KOPT-K1 (cell line): ENCODE data around the gene S1PR5.
"Not testable (repeated sequence)": the region's sequence is repeated elsewhere in the genome, so short reads cannot be mapped to it uniquely, and the experiment has no call there.

Source experiments
- H3K27ac ChIP-seq: fragments of 200-600 bp; sonication (generic); 2 replicates; pipeline ENCODE4 v1.5.1; 2016; ENCODE audit warnings: antibody characterized with exemption, mild to moderate bottlenecking, low read depth, low read length; ENCODE audit not compliant: poor library complexity, severe bottlenecking
- H3K36me3 ChIP-seq: fragments of 200-600 bp; sonication (generic); 2 replicates; pipeline ENCODE4 v1.5.1; 2017; ENCODE audit warnings: antibody characterized with exemption, mild to moderate bottlenecking, low read length, moderate library complexity; ENCODE audit not compliant: insufficient read depth
- H3K9me3 ChIP-seq: fragments of 200-600 bp; sonication (generic); 2 replicates; pipeline ENCODE4 v1.5.1; 2017; ENCODE audit warnings: antibody characterized with exemption, low read length, mild to moderate bottlenecking; ENCODE audit not compliant: insufficient read depth, poor library complexity, severe bottlenecking

Gene S1PR5

GRCh38 chr19:10533646-10534386, 16.6 kb upstream of the S1PR5 start:
- no peaks in the 10 kb centered on the region for H3K9me3 ChIP-seq
- no peak overlapping the region for H3K27ac ChIP-seq
- no peaks in the 10 kb centered on the region for H3K36me3 ChIP-seq

GRCh38 chr19:10532457-10532856, 15.2 kb upstream of the S1PR5 start:
- no peaks in the 10 kb centered on the region for H3K9me3 ChIP-seq
- no peaks in the 10 kb centered on the region for H3K36me3 ChIP-seq
- no peak overlapping the region for H3K27ac ChIP-seq

GRCh38 chr19:10526887-10527286, 9.6 kb upstream of the S1PR5 start:
- H3K27ac ChIP-seq, H3K36me3 ChIP-seq, H3K9me3 ChIP-seq: not testable (repeated sequence)

GRCh38 chr19:10525636-10526035, 8.4 kb upstream of the S1PR5 start:
- no peaks in the 10 kb centered on the region for H3K36me3 ChIP-seq
- no peaks in the 10 kb centered on the region for H3K9me3 ChIP-seq
- no peak overlapping the region for H3K27ac ChIP-seq

- no peaks in the 10 kb centered on the region for H3K9me3 ChIP-seq
- no peaks in the 10 kb centered on the region for H3K36me3 ChIP-seq
- no peak overlapping the region for H3K27ac ChIP-seq
These were observed 5.9 kb upstream of the S1PR5 start for GRCh38 chr19:10523135-10523636.

GRCh38 chr19:10521461-10522171, 4.4 kb upstream of the S1PR5 start:
- Histone ChIP-seq H3K36me3 (no peaks in the 10 kb centered on the region), H3K27ac (no peak overlapping the region), H3K9me3 (no peaks in the 10 kb centered on the region)

GRCh38 chr19:10520652-10521318, 3.5 kb upstream of the S1PR5 start:
- no peaks in the 10 kb centered on the region for H3K9me3 ChIP-seq
- no peak overlapping the region for H3K27ac ChIP-seq
- no peaks in the 10 kb centered on the region for H3K36me3 ChIP-seq

GRCh38 chr19:10519421-10519820, 2.2 kb upstream of the S1PR5 start:
- Histone ChIP-seq H3K36me3 (no peaks in the 10 kb centered on the region), H3K9me3 (no peaks in the 10 kb centered on the region), H3K27ac (no peak overlapping the region)

GRCh38 chr19:10518444-10519361, 1.5 kb upstream of the S1PR5 start:
- Histone ChIP-seq H3K27ac (no peak overlapping the region), H3K36me3 (no peaks in the 10 kb centered on the region), H3K9me3 (no peaks in the 10 kb centered on the region)

- Histone ChIP-seq H3K27ac (no peak overlapping the region), H3K9me3 (no peaks in the 10 kb centered on the region), H3K36me3 (no peaks in the 10 kb centered on the region)
These were observed 655 bp upstream of the S1PR5 start for GRCh38 chr19:10517760-10518443.

- Histone ChIP-seq H3K27ac (no peak overlapping the region), H3K36me3 (no peaks in the 10 kb centered on the region)
These were observed 468 bp downstream of the S1PR5 start for GRCh38 chr19:10516671-10517286.

GRCh38 chr19:10516064-10516385, 1.2 kb downstream of the S1PR5 start:
- H3K9me3 ChIP-seq, result no peaks in the 10 kb centered on the region
- H3K36me3 ChIP-seq, result no peaks in the 10 kb centered on the region
- H3K27ac ChIP-seq, result no peak overlapping the region

More at GRCh38 chr19:10516671-10517286, 468 bp downstream of the S1PR5 start:
- H3K9me3 ChIP-seq, result no peaks in the 10 kb centered on the region

GRCh38 chr19:10514211-10515145, 2.8 kb downstream of the S1PR5 start:
- Histone ChIP-seq H3K9me3 (no peaks in the 10 kb centered on the region), H3K27ac (no peak overlapping the region), H3K36me3 (no peaks in the 10 kb centered on the region)
